ENCODE data around the gene TMEM234.

DNA sequence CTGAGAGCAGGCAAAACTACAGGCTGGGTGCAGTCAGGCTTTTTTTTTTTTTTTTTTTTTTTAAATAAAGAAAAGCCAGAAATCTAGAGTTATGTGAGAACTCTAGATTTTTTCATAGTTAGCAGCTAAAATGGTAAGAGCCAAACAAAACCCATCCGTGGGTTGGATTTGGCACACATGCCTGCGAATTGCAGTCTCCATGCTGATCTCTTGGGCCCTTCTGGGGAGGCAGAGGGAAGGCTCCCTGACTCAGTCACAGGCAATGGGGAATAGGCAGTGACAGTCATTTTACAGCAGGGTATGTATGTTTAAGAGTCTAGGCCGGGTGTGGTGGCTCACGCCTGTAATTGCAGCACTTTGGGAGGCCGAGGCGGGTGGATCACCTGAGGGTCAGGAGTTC lies 40.1 kb downstream of the TMEM234 start:
- TF ChIP-seq, protein P1, sequence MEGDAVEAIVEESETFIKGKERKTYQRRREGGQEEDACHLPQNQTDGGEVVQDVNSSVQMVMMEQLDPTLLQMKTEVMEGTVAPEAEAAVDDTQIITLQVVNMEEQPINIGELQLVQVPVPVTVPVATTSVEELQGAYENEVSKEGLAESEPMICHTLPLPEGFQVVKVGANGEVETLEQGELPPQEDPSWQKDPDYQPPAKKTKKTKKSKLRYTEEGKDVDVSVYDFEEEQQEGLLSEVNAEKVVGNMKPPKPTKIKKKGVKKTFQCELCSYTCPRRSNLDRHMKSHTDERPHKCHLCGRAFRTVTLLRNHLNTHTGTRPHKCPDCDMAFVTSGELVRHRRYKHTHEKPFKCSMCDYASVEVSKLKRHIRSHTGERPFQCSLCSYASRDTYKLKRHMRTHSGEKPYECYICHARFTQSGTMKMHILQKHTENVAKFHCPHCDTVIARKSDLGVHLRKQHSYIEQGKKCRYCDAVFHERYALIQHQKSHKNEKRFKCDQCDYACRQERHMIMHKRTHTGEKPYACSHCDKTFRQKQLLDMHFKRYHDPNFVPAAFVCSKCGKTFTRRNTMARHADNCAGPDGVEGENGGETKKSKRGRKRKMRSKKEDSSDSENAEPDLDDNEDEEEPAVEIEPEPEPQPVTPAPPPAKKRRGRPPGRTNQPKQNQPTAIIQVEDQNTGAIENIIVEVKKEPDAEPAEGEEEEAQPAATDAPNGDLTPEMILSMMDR (IDR thresholded peaks at IDR 0.05): no peak
- TF ChIP-seq POLR2AphosphoS5 (IDR thresholded peaks at IDR 0.05; ENCODE audit: low read depth, low read length): no peak
- TF ChIP-seq, protein P2, sequence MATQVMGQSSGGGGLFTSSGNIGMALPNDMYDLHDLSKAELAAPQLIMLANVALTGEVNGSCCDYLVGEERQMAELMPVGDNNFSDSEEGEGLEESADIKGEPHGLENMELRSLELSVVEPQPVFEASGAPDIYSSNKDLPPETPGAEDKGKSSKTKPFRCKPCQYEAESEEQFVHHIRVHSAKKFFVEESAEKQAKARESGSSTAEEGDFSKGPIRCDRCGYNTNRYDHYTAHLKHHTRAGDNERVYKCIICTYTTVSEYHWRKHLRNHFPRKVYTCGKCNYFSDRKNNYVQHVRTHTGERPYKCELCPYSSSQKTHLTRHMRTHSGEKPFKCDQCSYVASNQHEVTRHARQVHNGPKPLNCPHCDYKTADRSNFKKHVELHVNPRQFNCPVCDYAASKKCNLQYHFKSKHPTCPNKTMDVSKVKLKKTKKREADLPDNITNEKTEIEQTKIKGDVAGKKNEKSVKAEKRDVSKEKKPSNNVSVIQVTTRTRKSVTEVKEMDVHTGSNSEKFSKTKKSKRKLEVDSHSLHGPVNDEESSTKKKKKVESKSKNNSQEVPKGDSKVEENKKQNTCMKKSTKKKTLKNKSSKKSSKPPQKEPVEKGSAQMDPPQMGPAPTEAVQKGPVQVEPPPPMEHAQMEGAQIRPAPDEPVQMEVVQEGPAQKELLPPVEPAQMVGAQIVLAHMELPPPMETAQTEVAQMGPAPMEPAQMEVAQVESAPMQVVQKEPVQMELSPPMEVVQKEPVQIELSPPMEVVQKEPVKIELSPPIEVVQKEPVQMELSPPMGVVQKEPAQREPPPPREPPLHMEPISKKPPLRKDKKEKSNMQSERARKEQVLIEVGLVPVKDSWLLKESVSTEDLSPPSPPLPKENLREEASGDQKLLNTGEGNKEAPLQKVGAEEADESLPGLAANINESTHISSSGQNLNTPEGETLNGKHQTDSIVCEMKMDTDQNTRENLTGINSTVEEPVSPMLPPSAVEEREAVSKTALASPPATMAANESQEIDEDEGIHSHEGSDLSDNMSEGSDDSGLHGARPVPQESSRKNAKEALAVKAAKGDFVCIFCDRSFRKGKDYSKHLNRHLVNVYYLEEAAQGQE (IDR thresholded peaks at IDR 0.05; ENCODE audit: insufficient read depth in 1 of 2, low read depth in 2 of 2, low read length in 1 of 2): no peak

Measured in Panc1 (cell line).